ENCODE results near the gene MARCO. TPM values are rescaled to one million over a fixed set of nuclear protein-coding genes. Genes with fewer than 3 reads are reported as not detected.
"Not testable (repeated sequence)": the region's sequence is repeated elsewhere in the genome, so short reads cannot be mapped to it uniquely, and the experiment has no call there.

MARCO gene
- polyA plus RNA-seq, 1 donor from 2014 or later = not detected

DNA sequence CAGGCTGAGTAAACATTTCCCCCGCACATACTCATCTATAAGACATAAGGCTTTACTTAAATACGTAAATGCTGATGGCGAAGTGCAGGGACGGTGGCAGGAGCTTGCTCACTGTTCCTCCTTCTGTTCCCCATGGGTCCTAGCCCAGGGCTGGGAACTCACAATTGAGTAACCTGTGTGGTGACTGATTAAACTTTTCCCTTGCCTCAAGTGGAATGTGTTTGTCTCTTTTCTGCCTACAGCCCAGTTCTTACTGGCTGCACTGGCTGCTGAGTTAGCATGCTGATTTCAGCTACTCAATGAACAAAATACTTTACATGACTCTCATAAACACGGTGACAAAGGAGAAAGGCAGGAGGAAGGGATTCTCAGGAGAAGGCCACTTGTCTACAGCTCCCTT lies 87.3 kb downstream of the MARCO start:
- Histone ChIP-seq H3K36me3 (ENCODE audit: insufficient read depth, low read length) (no peaks in the 10 kb centered on the region), H3K27me3 (ENCODE audit: insufficient read depth, low read depth, low read length) (no peaks in the 10 kb centered on the region), H3K4me3 (ENCODE audit: low read length) (no peak overlapping the region), H2AFZ (ENCODE audit: low read depth, low read length) (no peak overlapping the region), H3K27ac (ENCODE audit: low read length) (no peak overlapping the region), H3K9me2 (ENCODE audit: insufficient read depth, low read length) (no peaks in the 10 kb centered on the region), H3F3A (ENCODE audit: insufficient read depth, low read length, poor library complexity, severe bottlenecking) (no peaks in the 10 kb centered on the region), H3K4me2 (ENCODE audit: low read length) (no peak overlapping the region), H3K9me3 (ENCODE audit: low read length) (no peaks in the 10 kb centered on the region), H3K9ac (ENCODE audit: low read length) (no peak overlapping the region), H4K20me1 (ENCODE audit: insufficient read depth) (no peaks in the 10 kb centered on the region), H3K79me2 (replicated peaks; ENCODE audit: insufficient read depth, low read length) (no peaks in the 10 kb centered on the region)
- no peak for TF ChIP-seq EZH2 (IDR thresholded peaks at IDR 0.05; ENCODE audit: borderline replicate concordance, insufficient read depth, low read length, poor library complexity, severe bottlenecking)
- TF ChIP-seq, protein P1, sequence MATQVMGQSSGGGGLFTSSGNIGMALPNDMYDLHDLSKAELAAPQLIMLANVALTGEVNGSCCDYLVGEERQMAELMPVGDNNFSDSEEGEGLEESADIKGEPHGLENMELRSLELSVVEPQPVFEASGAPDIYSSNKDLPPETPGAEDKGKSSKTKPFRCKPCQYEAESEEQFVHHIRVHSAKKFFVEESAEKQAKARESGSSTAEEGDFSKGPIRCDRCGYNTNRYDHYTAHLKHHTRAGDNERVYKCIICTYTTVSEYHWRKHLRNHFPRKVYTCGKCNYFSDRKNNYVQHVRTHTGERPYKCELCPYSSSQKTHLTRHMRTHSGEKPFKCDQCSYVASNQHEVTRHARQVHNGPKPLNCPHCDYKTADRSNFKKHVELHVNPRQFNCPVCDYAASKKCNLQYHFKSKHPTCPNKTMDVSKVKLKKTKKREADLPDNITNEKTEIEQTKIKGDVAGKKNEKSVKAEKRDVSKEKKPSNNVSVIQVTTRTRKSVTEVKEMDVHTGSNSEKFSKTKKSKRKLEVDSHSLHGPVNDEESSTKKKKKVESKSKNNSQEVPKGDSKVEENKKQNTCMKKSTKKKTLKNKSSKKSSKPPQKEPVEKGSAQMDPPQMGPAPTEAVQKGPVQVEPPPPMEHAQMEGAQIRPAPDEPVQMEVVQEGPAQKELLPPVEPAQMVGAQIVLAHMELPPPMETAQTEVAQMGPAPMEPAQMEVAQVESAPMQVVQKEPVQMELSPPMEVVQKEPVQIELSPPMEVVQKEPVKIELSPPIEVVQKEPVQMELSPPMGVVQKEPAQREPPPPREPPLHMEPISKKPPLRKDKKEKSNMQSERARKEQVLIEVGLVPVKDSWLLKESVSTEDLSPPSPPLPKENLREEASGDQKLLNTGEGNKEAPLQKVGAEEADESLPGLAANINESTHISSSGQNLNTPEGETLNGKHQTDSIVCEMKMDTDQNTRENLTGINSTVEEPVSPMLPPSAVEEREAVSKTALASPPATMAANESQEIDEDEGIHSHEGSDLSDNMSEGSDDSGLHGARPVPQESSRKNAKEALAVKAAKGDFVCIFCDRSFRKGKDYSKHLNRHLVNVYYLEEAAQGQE (IDR thresholded peaks at IDR 0.05; ENCODE audit: borderline replicate concordance) = no peak
- no peak for TF ChIP-seq SMC3 (conservative IDR thresholded peaks at IDR 0.05; ENCODE audit: poor library complexity)
- TF ChIP-seq MXI1 (conservative IDR thresholded peaks at IDR 0.05; ENCODE audit: poor library complexity, severe bottlenecking) = no peak
- TF ChIP-seq, protein P2, sequence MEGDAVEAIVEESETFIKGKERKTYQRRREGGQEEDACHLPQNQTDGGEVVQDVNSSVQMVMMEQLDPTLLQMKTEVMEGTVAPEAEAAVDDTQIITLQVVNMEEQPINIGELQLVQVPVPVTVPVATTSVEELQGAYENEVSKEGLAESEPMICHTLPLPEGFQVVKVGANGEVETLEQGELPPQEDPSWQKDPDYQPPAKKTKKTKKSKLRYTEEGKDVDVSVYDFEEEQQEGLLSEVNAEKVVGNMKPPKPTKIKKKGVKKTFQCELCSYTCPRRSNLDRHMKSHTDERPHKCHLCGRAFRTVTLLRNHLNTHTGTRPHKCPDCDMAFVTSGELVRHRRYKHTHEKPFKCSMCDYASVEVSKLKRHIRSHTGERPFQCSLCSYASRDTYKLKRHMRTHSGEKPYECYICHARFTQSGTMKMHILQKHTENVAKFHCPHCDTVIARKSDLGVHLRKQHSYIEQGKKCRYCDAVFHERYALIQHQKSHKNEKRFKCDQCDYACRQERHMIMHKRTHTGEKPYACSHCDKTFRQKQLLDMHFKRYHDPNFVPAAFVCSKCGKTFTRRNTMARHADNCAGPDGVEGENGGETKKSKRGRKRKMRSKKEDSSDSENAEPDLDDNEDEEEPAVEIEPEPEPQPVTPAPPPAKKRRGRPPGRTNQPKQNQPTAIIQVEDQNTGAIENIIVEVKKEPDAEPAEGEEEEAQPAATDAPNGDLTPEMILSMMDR (IDR thresholded peaks at IDR 0.05; ENCODE audit: poor library complexity, severe bottlenecking) = no peak
- TF ChIP-seq POLR2AphosphoS5 (IDR thresholded peaks at IDR 0.05) = no peak
- no peak for TF ChIP-seq EP300 (conservative IDR thresholded peaks at IDR 0.05; ENCODE audit: poor library complexity, severe bottlenecking)
- TF ChIP-seq TAF1 (IDR thresholded peaks at IDR 0.05; ENCODE audit: low read depth) = no peak
- TF ChIP-seq RAD21 (conservative IDR thresholded peaks at IDR 0.05) = no peak

DNA sequence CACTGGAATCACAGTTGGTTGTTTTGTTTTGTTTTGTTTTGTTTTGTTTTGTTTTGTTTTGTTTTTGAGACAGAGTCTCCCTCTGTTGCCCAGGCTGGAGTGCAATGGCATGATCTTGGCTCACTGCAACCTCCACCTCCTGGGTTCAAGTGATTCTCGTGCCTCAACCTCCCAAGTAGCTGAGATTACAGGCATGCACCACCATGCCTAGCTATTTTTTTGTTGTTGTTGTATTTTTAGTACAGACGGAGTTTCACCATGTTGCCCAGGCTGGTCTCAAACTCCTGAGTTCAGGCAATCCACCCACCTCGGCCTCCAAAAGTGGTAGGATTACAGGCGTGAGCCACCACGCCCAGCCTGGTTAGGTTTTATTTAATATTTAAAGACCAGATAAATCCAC lies 95.9 kb downstream of the MARCO start:
- not testable (repeated sequence) for H3K27me3 ChIP-seq (ENCODE audit: insufficient read depth, low read depth, low read length); H3K4me2 ChIP-seq (ENCODE audit: low read length); H3K9me3 ChIP-seq (ENCODE audit: low read length); H3K27ac ChIP-seq (ENCODE audit: low read length); H2AFZ ChIP-seq (ENCODE audit: low read depth, low read length); H3K9me2 ChIP-seq (ENCODE audit: insufficient read depth, low read length); H3F3A ChIP-seq (ENCODE audit: insufficient read depth, low read length, poor library complexity, severe bottlenecking); H3K4me3 ChIP-seq (ENCODE audit: low read length); H3K36me3 ChIP-seq (ENCODE audit: insufficient read depth, low read length); H4K20me1 ChIP-seq (ENCODE audit: insufficient read depth); H3K79me2 ChIP-seq (replicated peaks; ENCODE audit: insufficient read depth, low read length); H3K9ac ChIP-seq (ENCODE audit: low read length)

DNA sequence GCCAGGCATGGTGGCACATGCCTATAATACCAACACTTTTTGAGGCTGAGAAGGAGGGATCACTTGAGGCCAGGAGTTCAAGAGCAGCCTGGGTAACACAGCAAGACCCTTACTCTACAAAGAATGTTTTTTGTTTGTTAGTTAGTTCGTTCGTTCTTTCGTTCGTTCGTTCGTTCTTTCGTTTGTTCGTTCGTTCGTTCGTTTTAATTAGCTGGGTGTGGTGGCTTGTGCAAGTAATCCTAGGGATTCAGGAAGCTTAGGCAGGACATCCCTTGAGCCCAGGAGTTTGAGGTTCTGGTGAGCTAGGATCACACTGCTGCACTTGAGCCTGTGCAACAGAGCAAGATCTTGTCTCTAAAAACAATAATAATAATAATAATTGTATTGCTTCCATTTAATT lies 98.7 kb downstream of the MARCO start:
- H3F3A ChIP-seq (ENCODE audit: insufficient read depth, low read length, poor library complexity, severe bottlenecking) = no peaks in the 10 kb centered on the region
- no peak overlapping the region for H3K9ac ChIP-seq (ENCODE audit: low read length)
- TF ChIP-seq EP300 (conservative IDR thresholded peaks at IDR 0.05; ENCODE audit: poor library complexity, severe bottlenecking) (no peak), SMC3 (conservative IDR thresholded peaks at IDR 0.05; ENCODE audit: poor library complexity) (no peak), RAD21 (conservative IDR thresholded peaks at IDR 0.05) (no peak), TAF1 (IDR thresholded peaks at IDR 0.05; ENCODE audit: low read depth) (no peak), MXI1 (conservative IDR thresholded peaks at IDR 0.05; ENCODE audit: poor library complexity, severe bottlenecking) (no peak), EZH2 (IDR thresholded peaks at IDR 0.05; ENCODE audit: borderline replicate concordance, insufficient read depth, low read length, poor library complexity, severe bottlenecking) (no peak), POLR2AphosphoS5 (IDR thresholded peaks at IDR 0.05) (no peak)
- TF ChIP-seq, protein P1 (IDR thresholded peaks at IDR 0.05; ENCODE audit: borderline replicate concordance) = no peak
- TF ChIP-seq, protein P2 (IDR thresholded peaks at IDR 0.05; ENCODE audit: poor library complexity, severe bottlenecking) = no peak
- H3K27ac ChIP-seq (ENCODE audit: low read length) = no peak overlapping the region
- H3K9me3 ChIP-seq (ENCODE audit: low read length) = no peaks in the 10 kb centered on the region
- H3K9me2 ChIP-seq (ENCODE audit: insufficient read depth, low read length) = no peaks in the 10 kb centered on the region
- no peak overlapping the region for H3K4me2 ChIP-seq (ENCODE audit: low read length)
- H3K36me3 ChIP-seq (ENCODE audit: insufficient read depth, low read length) = no peaks in the 10 kb centered on the region
- H3K79me2 ChIP-seq (replicated peaks; ENCODE audit: insufficient read depth, low read length) = no peaks in the 10 kb centered on the region
- no peak overlapping the region for H2AFZ ChIP-seq (ENCODE audit: low read depth, low read length)
- no peak overlapping the region for H3K4me3 ChIP-seq (ENCODE audit: low read length)
- H4K20me1 ChIP-seq (ENCODE audit: insufficient read depth) = no peaks in the 10 kb centered on the region
- no peaks in the 10 kb centered on the region for H3K27me3 ChIP-seq (ENCODE audit: insufficient read depth, low read depth, low read length)

All from neural cell (in vitro differentiated cells).